ENCODE data around the gene ANO3.

DNA sequence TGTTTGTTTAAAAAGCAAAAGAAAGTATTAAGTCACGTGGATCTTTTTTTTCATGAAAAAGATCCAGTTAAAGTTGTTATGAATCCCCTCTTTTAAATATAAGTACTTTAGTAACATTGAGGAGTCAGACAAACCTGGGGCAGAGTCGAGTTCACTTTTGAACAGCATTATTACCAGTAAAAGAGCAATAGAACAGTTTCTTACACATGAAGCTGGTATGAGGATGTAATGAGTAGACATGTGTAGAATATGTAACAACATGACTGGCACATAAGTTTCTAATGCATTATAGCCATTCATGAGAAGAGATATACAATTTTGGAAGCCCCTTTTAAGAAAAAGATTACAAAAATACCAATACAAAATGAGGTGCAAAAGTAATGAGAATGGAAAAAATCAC lies 247.8 kb downstream of the ANO3 start:
- no peak for TF ChIP-seq GATA2 (IDR thresholded peaks at IDR 0.05; ENCODE audit: low read depth, low read length)
- no peak for TF ChIP-seq GATA3 (IDR thresholded peaks at IDR 0.05; ENCODE audit: low read depth, low read length)
